GM20431 (cell line): ENCODE results near the gene LHX3.

ENCODE experiments used
- in situ Hi-C: fragments of 300-500 bp; cut with MseI, MboI; formaldehyde crosslinking; loops from one replicate; pipeline ENCODE4 v1.15.0; 2020; ENCODE audit warnings: low sequenced_read_pairs; ENCODE audit not compliant: unreplicated experiment

LHX3 gene

DNA sequence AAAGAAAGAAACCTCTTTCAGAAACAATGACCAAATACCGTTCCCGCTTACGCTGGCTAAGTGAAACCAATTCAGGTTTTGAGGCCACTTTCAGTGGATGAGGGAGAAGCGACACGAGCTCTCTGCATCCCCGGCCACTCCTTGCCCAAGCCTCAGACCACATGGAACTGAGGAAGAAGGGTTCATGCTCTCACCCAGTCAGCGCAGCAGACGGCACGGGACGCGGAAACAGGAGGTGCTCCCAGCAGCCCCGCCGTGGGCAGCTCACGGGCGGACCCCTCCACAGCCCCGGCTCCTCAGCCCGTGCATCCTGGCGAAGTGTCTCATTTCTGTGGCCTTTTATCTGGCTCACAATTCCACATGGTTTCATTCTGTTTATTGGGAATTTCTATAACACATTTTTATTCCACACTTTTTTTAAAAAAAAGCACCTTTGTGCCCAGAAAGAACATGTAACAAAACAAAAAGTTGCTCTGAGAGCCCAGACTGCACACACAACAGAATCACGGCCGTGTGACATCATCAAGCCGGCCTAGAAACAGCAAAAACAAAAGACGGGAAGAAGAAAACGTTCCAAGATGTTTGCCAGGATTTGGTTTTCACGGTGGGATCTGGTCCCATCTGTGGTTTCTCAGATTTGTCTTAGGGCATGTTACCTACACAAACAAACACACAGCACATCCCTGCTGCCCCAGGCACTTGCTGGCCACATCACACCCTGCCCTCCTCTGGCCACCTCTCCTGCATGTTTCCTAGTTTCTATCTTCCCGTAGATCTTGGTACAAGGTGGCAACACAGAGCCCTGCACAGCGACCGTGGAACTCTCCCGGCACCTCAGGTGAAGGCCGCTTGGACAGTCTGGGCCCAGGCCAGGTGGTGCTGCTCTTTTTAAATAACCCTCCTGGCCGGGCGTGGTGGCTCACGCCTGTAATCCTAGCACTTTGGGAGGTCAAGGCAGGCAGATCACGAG, 24.5 kb upstream of the LHX3 start:
- in situ Hi-C loops, result no loop called here

DNA sequence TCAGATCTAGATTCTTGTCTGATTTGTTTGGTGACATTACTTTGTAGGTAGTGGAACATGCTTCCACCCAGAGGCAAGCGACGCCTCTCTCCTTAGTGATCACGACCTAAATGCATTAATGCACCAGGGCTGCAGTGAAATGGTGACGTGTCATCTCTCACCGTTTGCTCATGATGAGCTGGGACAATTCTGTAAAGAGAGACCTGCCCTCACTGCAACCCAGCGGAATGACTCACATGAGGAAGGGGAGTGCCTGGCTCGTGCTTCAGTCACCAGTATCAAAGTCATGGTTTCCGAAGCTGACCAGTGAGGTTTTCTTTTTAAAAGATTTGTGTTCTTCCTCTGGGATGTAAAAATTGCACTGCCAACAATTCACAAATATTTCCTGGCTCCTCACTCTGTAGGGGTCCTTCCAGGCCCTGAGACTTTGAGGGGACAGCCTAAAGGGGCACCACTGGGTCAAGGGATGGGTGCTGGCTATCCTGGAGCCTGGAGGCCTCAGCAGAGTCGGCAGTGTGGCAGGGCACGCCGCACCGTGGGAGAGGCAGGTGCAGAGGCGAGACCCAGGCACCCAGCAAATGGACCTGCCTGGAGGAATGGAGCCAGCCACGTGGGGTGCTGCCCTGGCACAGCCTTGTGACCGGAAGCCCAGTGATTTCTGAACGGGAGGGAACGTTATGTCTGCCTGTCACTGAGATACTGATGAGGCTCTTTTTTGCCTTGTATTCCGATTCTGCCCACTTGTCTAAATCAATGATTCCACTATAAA, 23.4 kb upstream of the LHX3 start:
- in situ Hi-C loops, result no loop called here

DNA sequence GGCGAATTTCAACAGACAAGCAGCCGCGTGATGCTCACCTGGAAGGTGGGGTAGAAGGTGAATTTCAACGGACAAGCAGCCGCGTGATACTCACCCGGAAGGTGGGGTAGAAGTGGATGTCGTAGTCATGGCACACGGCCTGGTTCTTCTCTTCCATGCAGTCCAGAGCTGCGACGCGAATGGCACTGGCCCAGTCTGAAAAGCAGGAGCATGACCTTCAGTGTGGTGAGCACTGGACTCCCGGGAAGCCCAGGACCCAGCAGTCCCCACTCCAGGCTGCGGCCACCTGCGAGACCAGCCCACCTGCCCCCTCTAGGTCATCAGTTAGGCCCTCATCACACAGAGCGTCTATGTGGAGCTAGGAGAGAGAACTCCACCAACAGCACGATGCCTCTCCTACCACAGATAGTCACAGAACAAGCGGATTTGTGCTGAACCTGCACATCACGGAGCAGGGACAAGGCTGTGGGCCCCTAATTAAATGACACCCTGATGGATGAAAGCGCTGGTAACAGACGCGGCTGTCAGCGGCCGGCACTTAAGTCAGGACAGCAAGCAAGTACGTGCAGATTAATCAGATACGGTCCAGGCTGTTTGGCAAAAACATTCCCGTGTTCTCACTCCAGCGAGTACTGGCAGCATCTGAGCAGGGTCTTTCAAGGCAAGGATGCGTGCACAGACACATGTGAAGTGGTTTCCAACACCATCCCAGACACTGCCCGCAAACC, 21.9 kb upstream of the LHX3 start:
- in situ Hi-C loops, result no loop called here

DNA sequence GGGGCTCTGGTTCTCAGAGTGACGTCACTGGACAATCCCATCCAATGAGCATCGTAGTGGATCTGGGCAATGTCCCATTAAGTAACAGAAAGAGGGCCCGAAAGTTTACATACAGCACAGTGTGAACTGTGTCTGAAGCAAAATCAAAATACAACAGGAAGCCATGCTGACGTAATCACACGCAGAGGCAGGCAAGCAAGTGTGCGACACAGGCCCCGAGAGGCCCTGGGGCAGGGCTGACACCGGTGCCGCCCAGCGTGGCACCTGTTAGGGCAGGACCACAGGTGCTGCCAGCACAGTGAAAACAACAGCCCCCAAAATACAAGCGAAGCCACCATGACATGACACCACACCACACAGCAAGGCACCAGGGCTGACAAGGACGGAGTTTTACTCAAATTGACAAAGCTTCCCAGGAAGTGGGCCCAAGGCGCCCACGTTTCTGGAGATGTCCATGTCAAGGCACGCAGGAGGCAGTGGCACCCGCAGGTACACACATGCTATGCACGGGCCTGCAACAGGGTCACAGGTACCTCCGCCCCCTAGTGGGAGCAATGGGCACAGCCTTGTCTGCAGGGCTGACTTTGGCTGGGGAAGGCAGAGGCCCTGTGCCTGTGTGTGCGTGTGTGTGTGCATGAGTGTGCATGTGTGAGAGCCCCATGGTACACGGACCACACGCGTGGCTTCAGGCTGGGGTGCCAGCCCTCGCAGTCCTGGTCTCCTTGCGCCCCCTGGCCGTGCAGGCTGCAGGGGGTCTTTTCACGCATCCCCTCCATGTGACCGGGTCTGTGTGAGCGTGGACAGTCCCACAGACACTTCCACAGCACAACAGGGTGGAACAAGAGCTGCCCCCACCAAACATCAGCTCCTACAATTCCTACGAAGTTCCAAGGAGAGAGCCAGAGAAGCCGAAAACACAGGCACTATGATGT, 21.1 kb upstream of the LHX3 start:
- in situ Hi-C loops, result no loop called here

DNA sequence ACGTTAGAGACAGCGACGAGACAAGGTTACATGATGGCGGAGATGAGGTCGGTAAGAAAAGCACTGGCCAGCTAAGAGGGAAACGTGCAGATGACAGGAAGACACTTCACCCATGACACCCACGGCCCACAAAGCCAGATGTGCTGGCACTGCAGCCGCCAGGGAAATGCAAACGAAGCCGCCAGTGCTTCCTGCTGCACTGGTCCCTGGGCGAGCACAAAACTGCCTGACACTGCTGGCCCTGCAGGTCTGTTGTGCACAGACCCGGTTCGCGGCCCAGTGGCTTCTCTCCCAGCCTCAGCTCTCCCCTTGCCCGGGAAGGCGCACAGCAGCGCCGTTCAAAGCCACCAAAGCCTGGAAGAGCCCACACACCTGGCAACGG, 20.4 kb upstream of the LHX3 start:
- in situ Hi-C loops, result no loop called here

DNA sequence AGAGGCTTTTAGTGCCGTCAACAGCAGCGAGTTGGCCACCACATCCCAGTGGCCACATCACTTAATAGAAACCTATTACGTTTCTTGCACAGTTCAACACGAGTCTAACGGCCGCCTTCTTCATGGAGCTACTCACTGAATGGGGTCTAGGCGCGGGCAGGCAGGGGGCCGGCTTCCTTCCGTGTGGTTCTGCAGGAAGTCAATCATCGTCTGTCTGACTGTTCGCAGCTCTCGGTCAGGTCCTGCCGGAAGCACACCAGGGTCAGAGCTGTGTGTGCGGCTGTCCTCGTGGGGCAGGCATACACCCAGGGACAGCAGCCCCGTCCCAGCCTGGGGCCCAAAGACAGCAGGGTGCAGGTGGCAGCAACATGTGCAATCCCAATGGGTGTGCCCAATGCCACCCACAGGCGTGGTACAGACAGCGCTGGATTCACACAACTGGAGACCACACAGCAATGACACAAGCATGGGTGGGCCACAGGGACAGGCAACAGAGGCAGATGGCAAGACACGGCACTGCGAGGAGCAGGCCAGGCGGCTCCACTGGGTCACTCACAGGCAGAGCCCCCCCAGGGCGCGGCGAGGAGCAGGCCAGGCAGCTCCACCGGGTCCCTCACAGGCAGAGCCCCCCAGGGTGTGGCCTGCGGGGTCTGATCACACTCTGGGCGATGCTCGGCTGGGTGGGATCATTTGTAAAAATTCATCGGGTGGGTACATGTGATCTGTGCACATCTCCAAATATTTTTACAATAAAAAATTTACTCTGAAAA, 19.1 kb upstream of the LHX3 start:
- in situ Hi-C loops, result no loop called here

DNA sequence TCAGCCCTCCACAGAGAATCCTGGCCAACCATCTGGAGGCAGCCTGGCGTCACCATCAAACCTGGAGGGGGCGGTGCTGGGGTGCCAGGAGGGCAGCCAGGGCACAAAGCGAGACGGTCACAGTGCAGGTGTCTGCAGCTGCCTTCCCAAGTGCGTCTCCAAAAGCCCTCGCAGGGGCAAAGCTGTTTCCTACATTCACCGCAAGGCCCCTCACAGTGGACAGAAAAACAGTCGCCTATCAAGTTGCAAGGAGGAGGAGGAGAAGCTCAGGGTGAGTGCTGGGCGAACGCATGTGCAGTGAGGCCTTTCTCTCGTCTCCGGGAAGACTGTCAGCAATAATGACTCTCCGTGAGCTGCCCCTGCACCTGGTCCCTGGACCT, 18.0 kb upstream of the LHX3 start:
- in situ Hi-C loops, result no loop called here

DNA sequence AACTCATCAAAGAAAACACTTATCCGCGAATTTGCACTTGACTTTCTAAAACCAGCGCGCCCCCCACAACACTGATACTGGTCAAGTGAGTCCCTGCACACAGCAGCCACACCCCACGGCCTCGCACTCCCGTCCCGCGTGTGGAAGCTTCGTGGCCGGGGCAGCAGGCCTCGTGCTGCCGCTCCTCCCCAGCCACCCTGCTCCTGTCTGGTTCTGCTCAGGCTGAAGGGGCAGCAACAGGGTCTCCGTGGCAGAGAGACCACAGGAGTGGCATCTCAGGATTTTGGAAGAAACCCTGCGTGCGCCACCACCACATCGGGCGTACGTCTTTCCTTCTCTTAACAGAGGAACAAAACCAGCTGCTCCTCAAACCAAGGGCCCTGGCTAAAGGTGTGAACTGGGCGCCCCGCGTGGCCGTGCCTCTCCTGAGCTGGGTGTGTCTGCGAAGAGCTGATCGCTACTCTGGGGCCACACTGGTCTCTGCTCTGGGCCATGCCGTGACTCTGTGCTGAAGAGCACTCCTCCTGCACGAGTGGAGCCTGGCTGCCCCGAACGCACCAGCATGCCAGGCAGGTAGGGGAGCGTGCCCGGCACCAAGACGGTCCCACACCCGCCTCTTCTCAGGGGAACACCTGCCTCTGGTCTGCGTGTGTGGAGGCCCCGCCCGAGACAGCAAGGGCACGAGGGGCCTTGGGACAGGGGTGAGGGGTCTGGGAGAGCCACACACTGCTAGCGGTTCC, 17.4 kb upstream of the LHX3 start:
- in situ Hi-C loops, result no loop called here

DNA sequence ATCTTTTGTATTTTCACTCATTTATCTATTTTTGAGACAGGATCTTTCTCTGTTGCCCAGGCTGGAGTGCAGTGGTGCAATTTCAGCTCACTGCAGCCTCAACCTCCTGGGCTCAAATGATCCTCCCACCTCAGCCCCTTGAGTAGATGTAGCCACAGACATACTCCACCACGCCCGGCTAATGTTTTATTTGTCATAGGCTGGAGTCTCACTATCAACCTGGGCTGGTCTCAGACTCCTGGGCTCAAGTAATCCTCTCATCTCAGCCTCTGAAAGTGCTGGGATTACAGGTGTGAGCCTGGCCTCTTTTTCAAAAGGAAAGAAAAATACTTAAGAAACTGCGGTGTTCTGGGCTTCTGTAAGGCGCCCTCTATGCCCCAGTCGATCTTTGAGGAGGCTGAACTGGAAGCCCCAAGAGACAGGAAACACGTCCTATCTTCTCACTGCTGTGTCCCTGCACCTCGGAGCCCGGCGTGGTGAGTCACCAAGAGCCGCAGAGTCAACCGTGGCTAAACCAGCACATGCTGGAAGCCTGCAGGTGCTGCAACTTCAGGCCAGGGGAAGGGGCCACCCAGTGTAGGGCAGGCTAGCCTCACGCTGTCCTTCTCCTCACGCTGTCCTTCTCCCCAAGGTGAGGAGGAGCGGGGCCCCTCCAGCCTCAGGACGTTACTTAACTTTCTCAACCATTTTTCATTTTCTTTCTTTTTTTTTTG, 15.2 kb upstream of the LHX3 start:
- in situ Hi-C loops, result no loop called here

DNA sequence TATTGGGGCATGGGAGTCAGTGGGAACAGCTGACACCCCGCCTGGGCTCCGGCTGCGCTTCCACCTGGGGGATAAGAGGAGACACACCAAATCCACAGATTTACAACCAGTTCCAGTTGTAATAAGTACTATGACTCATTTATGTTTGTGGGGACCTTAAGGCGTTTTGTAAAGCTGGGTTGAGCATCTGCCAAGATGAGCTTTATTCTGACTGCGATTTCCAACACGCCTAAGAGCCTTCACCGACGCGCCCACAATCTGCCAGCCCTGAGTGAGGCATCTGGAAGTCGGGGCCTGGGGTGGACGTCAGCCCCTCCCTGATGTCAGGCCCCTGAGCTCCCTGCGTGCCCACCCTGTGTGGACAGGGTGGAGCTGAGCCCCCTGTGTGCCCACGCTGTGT, 14.3 kb upstream of the LHX3 start:
- in situ Hi-C loops, result no loop called here

DNA sequence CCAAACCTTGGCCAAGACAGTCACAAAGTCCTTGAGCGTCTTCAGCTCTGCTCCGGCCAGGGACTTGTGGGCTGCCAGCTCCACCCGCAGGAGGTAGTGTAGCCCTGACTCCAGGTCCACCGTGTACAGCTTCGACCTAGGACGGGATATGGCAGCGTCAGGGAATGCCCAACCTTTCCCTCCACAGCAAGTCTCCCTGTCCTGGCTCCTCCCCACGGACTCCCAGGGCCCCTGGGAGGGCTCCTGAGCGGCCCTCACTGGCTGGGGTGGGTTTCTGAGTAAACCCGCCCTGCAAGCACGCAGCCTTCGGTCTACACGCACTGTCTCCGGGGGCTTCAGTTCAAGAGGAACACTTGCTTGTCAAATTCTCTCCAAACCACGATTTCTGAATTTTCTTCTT, 13.7 kb upstream of the LHX3 start:
- in situ Hi-C loops, result no loop called here

DNA sequence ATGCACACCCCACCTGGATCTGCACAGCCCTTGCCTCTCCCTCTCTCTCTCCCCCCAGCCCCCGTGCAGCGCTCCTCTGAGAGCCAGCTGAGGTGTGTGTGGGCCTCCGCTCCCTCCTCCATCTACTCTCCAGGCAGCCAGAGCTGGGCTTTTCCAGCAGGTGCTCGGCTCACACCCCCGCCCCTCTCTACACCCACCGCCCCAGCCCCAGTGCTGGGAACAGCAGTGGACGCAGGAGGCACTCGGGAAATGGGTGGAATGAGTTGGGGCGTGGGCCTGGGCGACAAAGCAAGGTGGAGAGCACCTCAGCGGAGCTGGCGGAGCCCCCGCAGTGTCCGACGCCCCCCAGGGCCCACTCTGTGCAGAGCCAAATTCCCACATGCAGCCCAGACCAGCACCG, 13.3 kb upstream of the LHX3 start:
- in situ Hi-C loops, result no loop called here

DNA sequence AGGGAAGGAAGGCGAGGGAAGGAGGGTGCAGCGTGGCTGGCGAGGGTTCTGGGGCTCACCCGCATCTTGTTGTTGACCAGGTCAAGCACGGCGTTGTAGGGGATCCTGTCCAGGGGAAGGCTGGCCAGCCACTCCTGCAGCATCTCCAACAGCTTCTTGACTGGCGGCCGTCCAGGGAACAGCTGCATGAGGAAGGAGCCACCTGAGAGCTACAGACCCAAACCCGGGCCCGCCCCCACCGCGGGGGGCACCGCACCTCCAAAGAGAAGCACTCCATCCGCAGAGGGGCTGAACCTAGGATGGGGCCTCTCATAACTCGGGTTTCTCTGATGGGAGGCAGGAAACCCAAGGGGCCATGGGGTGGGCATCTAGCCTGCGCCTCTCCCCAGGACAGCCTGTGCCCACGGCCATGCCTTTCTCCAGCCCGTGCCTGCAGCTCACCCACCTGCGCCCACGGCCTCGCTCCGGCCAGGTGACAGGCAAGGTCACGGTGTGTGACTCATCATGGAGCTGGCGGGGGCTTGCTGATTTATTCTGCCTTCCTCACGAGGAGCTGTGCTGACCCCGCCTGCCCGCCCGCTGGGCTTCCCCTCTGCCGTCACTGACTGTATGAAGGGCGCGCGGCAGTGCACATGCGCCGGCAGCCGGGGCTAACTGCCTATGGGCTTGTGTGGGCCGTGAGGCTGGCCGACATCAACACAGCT, 11.8 kb upstream of the LHX3 start:
- in situ Hi-C loops, result no loop called here

DNA sequence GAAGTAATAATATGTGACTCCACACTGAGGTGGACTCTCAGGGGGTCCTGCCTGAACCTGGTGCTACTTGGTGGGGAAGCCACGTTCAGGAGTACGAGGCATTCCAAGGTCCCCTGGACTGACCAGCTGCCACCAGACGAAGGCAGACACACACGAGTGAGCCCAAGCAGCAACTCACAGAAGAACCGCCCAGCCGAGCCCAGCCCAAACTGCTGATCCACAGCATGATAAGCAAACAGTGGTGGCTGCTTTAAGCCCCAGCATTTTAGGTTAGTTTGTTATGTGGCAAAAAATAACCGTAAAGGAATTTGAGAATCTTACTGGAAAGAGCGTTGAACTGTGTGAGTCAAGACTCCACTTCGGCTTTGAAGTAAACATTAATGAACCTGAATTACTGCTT, 8.8 kb upstream of the LHX3 start:
- in situ Hi-C loops, result no loop called here

DNA sequence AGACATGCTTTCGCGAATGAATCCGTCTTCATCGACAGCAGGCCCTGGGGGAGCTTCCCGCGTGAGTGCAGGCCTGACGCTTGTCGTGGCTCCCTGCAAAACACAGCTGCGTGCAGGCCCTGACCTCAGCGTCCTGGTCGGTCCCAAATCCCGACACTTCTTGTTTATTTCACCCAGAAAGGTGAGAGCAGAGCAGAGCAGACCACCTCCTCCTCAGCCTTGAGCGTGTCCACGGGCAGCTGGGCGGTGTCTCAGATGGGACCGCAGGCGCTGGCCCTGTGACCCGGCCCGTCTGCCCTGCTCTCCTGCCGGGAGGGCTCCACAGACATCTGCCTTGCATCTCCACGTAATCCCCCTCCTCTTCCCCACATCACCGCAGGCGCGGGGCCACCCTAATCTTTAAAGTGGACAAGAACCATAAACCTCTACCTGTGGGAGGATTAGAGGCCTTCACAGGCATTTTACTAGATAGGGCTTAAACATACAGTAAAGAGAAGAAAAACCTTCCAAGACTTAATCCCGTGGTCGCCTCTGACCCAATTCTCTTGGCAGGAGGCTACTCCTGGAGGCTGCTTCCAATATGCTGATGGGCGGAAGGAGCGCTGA, 7.5 kb upstream of the LHX3 start:
- in situ Hi-C loops, result no loop called here

DNA sequence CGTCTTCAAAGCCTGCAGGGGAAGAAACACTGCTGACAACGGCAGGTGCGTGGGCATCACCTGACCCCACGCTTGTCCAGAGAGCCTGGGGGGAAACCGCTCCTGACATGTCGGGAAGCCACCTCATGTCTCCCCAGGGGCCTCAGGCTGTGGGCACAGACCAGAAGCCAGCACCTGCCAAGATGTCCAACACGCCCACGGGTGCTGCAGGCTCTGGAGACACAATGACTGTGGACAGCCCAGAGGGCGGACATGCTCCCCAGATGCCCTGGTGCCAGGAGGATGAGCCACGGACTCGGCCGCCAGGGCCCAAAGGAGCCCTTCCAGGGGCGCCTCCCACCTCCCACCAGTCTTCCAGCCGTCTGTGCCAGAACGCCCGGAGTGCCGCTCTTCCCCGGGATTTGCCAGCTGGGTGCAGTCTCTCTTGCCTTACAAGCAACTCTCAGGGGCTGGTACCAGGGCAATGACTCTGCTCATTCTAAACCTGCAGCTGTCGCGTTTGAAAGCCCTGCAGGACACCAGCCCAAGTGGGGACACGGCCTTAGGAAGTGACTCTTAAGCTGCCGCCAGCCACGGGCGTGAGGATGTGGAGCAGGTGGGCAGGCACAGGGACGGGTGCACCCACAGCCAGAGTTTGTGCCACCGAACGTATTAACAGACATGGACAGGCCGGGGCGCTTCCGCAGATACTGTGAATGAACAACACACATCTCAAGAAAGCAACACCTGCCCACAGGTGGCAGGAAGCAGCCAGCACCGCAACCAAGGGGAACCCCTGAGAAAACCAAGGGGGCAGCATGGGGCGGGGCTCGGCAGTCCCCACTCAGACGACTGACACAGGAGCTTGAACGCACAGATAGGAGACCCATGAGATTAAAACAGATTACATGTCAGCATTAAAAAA, 6.8 kb upstream of the LHX3 start:
- in situ Hi-C loops, result no loop called here
